ENCODE measurements around the gene C2CD5. TPM values are rescaled to one million over a fixed set of nuclear protein-coding genes. Genes with fewer than 3 reads are reported as not detected.

The C2CD5 gene, protein sequence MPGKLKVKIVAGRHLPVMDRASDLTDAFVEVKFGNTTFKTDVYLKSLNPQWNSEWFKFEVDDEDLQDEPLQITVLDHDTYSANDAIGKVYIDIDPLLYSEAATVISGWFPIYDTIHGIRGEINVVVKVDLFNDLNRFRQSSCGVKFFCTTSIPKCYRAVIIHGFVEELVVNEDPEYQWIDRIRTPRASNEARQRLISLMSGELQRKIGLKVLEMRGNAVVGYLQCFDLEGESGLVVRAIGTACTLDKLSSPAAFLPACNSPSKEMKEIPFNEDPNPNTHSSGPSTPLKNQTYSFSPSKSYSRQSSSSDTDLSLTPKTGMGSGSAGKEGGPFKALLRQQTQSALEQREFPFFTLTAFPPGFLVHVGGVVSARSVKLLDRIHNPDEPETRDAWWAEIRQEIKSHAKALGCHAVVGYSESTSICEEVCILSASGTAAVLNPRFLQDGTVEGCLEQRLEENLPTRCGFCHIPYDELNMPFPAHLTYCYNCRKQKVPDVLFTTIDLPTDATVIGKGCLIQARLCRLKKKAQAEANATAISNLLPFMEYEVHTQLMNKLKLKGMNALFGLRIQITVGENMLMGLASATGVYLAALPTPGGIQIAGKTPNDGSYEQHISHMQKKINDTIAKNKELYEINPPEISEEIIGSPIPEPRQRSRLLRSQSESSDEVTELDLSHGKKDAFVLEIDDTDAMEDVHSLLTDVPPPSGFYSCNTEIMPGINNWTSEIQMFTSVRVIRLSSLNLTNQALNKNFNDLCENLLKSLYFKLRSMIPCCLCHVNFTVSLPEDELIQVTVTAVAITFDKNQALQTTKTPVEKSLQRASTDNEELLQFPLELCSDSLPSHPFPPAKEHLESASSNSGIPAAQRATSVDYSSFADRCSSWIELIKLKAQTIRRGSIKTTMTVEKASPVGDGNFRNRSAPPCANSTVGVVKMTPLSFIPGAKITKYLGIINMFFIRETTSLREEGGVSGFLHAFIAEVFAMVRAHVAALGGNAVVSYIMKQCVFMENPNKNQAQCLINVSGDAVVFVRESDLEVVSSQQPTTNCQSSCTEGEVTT
- 13.7 and 16.5 TPM in 2 replicates for total RNA-seq

DNA sequence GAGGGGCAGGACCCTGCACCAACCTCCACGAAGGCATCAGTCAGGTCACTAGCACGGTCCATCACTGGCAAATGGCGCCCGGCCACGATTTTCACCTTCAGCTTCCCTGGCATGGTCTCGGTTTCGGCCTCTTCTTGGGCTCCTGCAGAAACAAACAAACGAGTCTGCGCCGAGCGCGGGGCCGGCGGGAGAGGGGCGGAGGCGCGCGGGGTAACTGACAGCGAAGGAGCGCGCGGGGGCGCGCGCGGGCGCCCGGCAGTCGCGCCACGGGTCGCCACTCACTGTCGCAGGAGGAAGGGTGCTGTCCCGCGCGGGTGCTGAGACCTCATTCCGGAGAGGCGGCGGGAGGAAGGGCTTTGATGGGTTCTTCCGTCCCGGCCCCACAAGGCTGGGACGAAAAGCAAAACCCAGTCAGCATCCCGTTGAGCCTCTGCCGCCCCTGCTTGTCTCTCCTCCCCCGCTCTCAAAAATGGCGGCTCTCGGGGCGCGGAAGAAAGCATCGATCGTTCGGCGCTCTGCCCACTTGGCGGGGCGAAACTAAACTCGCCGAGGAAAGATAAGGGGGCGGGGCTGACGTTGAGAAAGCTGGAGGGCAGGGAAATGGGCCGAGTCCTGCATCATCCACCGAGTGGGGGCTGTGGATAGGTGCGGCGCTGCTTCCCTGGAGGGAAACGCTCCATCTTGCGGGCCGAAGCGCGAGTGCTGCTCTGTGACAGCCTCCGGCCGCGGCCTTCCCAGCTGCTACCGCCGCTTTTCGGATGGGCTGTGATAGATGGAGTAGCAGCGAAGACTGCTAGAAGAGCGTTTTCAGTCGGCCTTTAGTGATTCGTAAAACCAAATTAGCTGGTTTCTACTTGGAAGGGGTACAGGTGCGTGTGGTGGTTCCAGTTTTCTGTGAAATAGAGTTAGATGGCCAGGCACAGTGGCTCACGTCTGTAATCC is at the start of gene C2CD5:
TSS of gene C2CD5 (minus strand) at position 505 of the 942 bp plus-strand sequence. CDS start at position 113, 392 bp downstream.

Other genes with a start within 250 kb of the C2CD5 start
- 0.65 and 0.86 TPM in 2 replicates for gene ST8SIA1, start 209.8 kb downstream of the C2CD5 start, total RNA-seq
- gene ETNK1, start 80.6 kb upstream of the C2CD5 start, total RNA-seq: 47.5 and 73.4 TPM in 2 replicates